GM23248 (cell line): ENCODE measurements around the gene SLC10A7.

Experiments used
- EZH2 ChIP-seq: fragments of 200-600 bp; sonication (generic); IDR thresholded peaks from 2 replicates; pipeline ENCODE4 v1.6.1; 2018; ENCODE audit warnings: antibody characterized with exemption, mild to moderate bottlenecking; ENCODE audit not compliant: insufficient read depth, poor library complexity, severe bottlenecking
- EZH2phosphoT487 ChIP-seq: fragments of 200-600 bp; sonication (generic); IDR thresholded peaks from 2 replicates; pipeline ENCODE4 v1.6.1; 2018; ENCODE audit warnings: antibody characterized with exemption, moderate library complexity, mild to moderate bottlenecking, low read depth; ENCODE audit not compliant: insufficient read depth

- no peak for TF ChIP-seq EZH2
- TF ChIP-seq EZH2phosphoT487: no peak
Measured at GRCh38 chr4:146265950-146266490, 255.7 kb downstream of the SLC10A7 start.
